HEK293T (cell line): ENCODE data around the gene SLC17A2.

Experiments
- BHLHE40 ChIP-seq: fragments of 450-650 bp; IDR thresholded peaks from 2 replicates; pipeline ENCODE4 v1.6.1; 2016; ENCODE audit warnings: mild to moderate bottlenecking, moderate library complexity, borderline replicate concordance
- CTBP1 ChIP-seq: fragments of 450-650 bp; IDR thresholded peaks from 2 replicates; pipeline ENCODE4 v1.6.1; 2016; ENCODE audit warnings: borderline replicate concordance
- ELF4 ChIP-seq: fragments of 450-650 bp; IDR thresholded peaks from 2 replicates; pipeline ENCODE4 v1.6.1; 2017; ENCODE audit warnings: antibody characterized with exemption
- FOXA1 ChIP-seq: fragments of 450-650 bp; IDR thresholded peaks from 2 replicates; pipeline ENCODE4 v1.6.1; 2016; ENCODE audit warnings: mild to moderate bottlenecking
- FOXK2 ChIP-seq: fragments of 450-650 bp; IDR thresholded peaks from 2 replicates; pipeline ENCODE4 v1.6.1; 2016; ENCODE audit warnings: mild to moderate bottlenecking
- FOXM1 ChIP-seq: fragments of 450-650 bp; IDR thresholded peaks from 2 replicates; pipeline ENCODE4 v1.6.1; 2017; ENCODE audit warnings: mild to moderate bottlenecking, borderline replicate concordance
- L3MBTL2 ChIP-seq: fragments of 450-650 bp; conservative IDR thresholded peaks from 2 replicates; pipeline ENCODE4 v1.6.1; 2016; ENCODE audit warnings: mild to moderate bottlenecking
- LEF1 ChIP-seq: fragments of 450-650 bp; IDR thresholded peaks from 2 replicates; pipeline ENCODE4 v1.6.1; 2017; ENCODE audit warnings: mild to moderate bottlenecking, borderline replicate concordance
- NFRKB ChIP-seq: fragments of 450-650 bp; IDR thresholded peaks from 2 replicates; pipeline ENCODE4 v1.6.1; 2016; ENCODE audit warnings: mild to moderate bottlenecking, moderate library complexity
- SP1 ChIP-seq: fragments of 450-650 bp; IDR thresholded peaks from 2 replicates; pipeline ENCODE4 v1.6.1; 2017
- SUZ12 ChIP-seq: fragments of 450-650 bp; IDR thresholded peaks from 2 replicates; pipeline ENCODE4 v1.6.1; 2016; ENCODE audit warnings: mild to moderate bottlenecking
- TARDBP ChIP-seq: fragments of 450-650 bp; IDR thresholded peaks from 2 replicates; pipeline ENCODE4 v1.6.1; 2016
- ZNF384 ChIP-seq: fragments of 450-650 bp; IDR thresholded peaks from 2 replicates; pipeline ENCODE4 v1.6.1; 2016

DNA sequence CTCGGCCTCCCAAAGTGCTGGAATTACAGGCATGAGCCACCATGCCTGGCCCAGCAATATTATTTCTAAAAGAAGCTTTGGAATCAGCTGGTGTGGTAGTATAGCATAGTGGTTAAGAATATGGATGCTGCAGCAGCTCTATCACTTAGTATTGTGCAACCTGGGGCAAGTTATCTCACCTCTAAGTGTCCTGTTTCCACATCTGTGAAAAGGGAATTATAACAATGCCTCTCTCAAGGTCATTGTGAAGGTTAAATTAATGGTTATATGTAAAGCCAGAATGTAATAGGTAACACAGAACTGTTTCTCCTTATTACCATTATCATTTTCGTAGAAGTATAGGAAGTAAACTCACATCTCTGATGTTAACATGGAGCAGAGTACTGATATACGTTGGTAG, 14.2 kb downstream of the SLC17A2 start:
- TF ChIP-seq FOXA1 (no peak), FOXK2 (no peak), FOXM1 (no peak), ZNF384 (no peak), CTBP1 (no peak), TARDBP (no peak), LEF1 (no peak), L3MBTL2 (no peak), ELF4 (no peak), SUZ12 (no peak), SP1 (no peak), BHLHE40 (no peak), NFRKB (no peak)
